ENCODE measurements around the gene TRIML1. TPM values are rescaled to one million over a fixed set of nuclear protein-coding genes. Genes with fewer than 3 reads are reported as not detected.

TRIML1 gene
- total RNA-seq, 1 experiment from 2014 or later = not detected

- no TSS peak for BruUV-seq (replicated peaks)
- no peak for DNase-seq (ENCODE audit: low read depth, low spot score)
- Histone ChIP-seq H3K9me2 (ENCODE audit: insufficient read depth) (no peaks in the 10 kb centered on the region), H3K27ac (ENCODE audit: low read depth, low read length) (no peak overlapping the region), H3K79me2 (ENCODE audit: insufficient read depth, low read length) (no peaks in the 10 kb centered on the region), H3K4me3 (replicated peaks in 1 of 2; ENCODE audit: low read depth in 1 of 2, low read length in 2 of 2) (no peak overlapping the region), H3K27me3 (ENCODE audit: insufficient read depth, low read length) (no peaks in the 10 kb centered on the region), H3K9me3 (ENCODE audit: control insufficient read depth in 1 of 2, insufficient read depth in 1 of 2, low read depth in 1 of 2, low read length in 2 of 2) (no peaks in the 10 kb centered on the region), H3K9ac (ENCODE audit: low read length) (no peak overlapping the region), H3K4me1 (ENCODE audit: control insufficient read depth in 1 of 2, insufficient read depth in 2 of 2, low read length in 2 of 2) (no peaks in the 10 kb centered on the region), H3K4me2 (ENCODE audit: low read length) (no peak overlapping the region), H4K20me1 (ENCODE audit: insufficient read depth) (no peaks in the 10 kb centered on the region), H3K36me3 (ENCODE audit: control insufficient read depth in 1 of 2, insufficient read depth in 2 of 2, low read length in 2 of 2) (no peaks in the 10 kb centered on the region), H2AFZ (ENCODE audit: low read depth, low read length, poor library complexity, severe bottlenecking) (peak overlapping the region; percentile 32)
- intact Hi-C loops (cut with micrococcal nuclease) = no loop called here
- ChIA-PET CTCF (no interaction called here), POLR2A (no interaction called here), RAD21 (ENCODE audit: low non-redundant PET in 1 of 2, low total read pairs in 2 of 2, uncharacterized antibody in 2 of 2, unreplicated experiment in 2 of 2) (no interaction called here)
- no peak for ATAC-seq
- TF ChIP-seq RAD21 (IDR thresholded peaks at IDR 0.05; ENCODE audit: low read depth) (no peak), CEBPB (IDR thresholded peaks at IDR 0.05; ENCODE audit: low read depth) (no peak), FOSL1 (IDR thresholded peaks at IDR 0.05; ENCODE audit: low read depth) (no peak), ELF1 (IDR thresholded peaks at IDR 0.05; ENCODE audit: borderline replicate concordance, low read depth) (no peak), CTCF (IDR thresholded peaks at IDR 0.05 in 2 of 3, conservative IDR thresholded peaks at IDR 0.05 in 1 of 3; ENCODE audit: borderline replicate concordance in 1 of 3, insufficient read depth in 1 of 3, low read depth in 2 of 3, low read length in 2 of 3) (no peak), POLR2AphosphoS5 (IDR thresholded peaks at IDR 0.05; ENCODE audit: low read depth, low read length) (no peak), JUND (IDR thresholded peaks at IDR 0.05) (no peak), SIN3A (IDR thresholded peaks at IDR 0.05; ENCODE audit: low read depth) (no peak), ZFX (IDR thresholded peaks at IDR 0.05) (no peak), EGR1 (IDR thresholded peaks at IDR 0.05; ENCODE audit: low read depth) (no peak), CBX3 (IDR thresholded peaks at IDR 0.05; ENCODE audit: low read depth) (no peak), ZNF274 (IDR thresholded peaks at IDR 0.05; ENCODE audit: low read depth, low read length) (no peak), YY1 (IDR thresholded peaks at IDR 0.05; ENCODE audit: extremely low read depth, insufficient replicate concordance, low read depth, low read length) (no peak), ATF3 (IDR thresholded peaks at IDR 0.05) (no peak), ZBTB33 (IDR thresholded peaks at IDR 0.05; ENCODE audit: extremely low read depth, insufficient replicate concordance, low read length) (no peak), SRF (IDR thresholded peaks at IDR 0.05; ENCODE audit: low read depth) (no peak)
Observed at GRCh38 chr4:188168726-188169373, 29.6 kb downstream of the TRIML1 start.

Data from HCT116 (cell line).